GM12875 (cell line): ENCODE data around the gene SSH2.

Source experiments
- H3K4me3 ChIP-seq: one replicate; pipeline ENCODE4 v1.5.1; 2011; ENCODE audit warnings: low read depth, low read length, control low read depth
- CTCF ChIP-seq: IDR thresholded peaks from 2 replicates; pipeline ENCODE4 v1.5.1; 2011; ENCODE audit warnings: low read depth, mild to moderate bottlenecking, control low read depth, inconsistent platforms, low read length, moderate library complexity, borderline replicate concordance; ENCODE audit not compliant: insufficient read depth

Gene SSH2

GRCh38 chr17:29611351-29612093 is 318.5 kb downstream of the SSH2 start:
- H3K4me3 ChIP-seq, result no peak overlapping the region
- no peak for TF ChIP-seq CTCF

- TF ChIP-seq CTCF, result no peak
- no peak overlapping the region for H3K4me3 ChIP-seq
Measured at GRCh38 chr17:29610395-29610794, 319.6 kb downstream of the SSH2 start.

GRCh38 chr17:29608986-29609385 is 321.0 kb downstream of the SSH2 start:
- no peak overlapping the region for H3K4me3 ChIP-seq
- TF ChIP-seq CTCF, result no peak

GRCh38 chr17:29607557-29608195 is 322.4 kb downstream of the SSH2 start:
- TF ChIP-seq CTCF, result no peak
- no peak overlapping the region for H3K4me3 ChIP-seq

- no peak for TF ChIP-seq CTCF
- H3K4me3 ChIP-seq, result no peak overlapping the region
Measured at GRCh38 chr17:29603109-29603674, 326.8 kb downstream of the SSH2 start.

GRCh38 chr17:29597361-29598172 is 332.5 kb downstream of the SSH2 start:
- TF ChIP-seq CTCF, result no peak
- H3K4me3 ChIP-seq, result no peak overlapping the region

- H3K4me3 ChIP-seq, result no peak overlapping the region
- no peak for TF ChIP-seq CTCF
Measured at GRCh38 chr17:29596811-29597210, 333.2 kb downstream of the SSH2 start.
